ENCODE results near the gene ZNF580. TPM values are rescaled to one million over a fixed set of nuclear protein-coding genes. Genes with fewer than 3 reads are reported as not detected.

The ZNF580 gene
- polyA plus RNA-seq, 3 donors, result 35.1 to 61.9 (median 53.0) TPM

DNA sequence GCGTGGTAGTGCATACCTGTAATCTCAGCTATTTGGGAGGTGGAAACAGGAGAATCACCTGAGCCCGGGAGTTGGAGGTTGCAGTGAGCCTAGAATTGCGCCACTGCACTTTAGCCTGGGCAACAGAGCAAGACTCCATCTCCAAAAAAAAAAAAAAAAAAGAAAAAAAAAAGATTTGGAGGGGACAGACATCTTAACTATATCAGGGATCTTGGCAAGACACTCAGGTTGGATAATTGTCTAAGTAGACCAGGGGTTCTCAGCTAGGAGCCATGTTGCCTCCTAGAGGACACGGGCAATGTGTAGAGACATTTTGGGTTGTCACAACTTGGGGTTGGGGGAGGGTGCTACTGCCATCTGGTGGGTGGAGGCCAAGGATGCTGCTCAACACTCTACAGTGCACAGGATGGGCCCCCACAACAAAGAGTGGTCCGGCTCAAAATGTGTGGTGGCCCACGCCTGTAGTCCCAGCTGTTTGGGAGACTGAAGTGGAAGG lies 1.9 kb upstream of the ZNF580 start:
- DNase-seq (ENCODE audit: extremely low read depth in 1 of 11, low read depth in 9 of 11, low spot score in 4 of 11), result no peak

DNA sequence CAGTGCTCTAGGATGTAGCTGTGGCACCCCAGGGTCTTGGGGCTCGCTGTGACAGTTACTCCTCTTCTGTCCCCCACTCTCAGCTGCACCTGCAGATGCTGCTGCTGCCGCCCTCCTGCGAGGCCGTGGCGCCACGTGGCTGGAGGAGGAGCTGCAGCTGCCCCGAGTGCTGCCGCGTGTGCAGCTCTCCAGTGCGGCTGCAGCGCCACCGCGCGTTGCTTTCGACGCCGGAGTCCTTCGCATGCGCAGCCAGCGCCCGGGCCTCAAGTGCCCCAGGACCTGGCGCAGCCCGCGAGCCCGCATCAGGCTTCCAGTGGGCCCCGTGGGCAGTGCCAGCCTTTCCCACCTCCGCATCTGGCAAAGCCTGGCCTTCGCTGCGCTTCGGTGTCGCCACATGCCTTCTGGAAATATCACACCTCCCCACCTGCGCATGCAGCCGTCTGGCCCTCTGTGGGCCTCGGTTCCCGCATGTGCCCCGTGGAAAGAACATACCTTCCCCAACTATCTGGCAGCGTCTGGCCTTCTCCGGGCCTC lies 692 bp upstream of the ZNF580 start:
- peak in 3 of 11 donors; percentile 57 for DNase-seq (ENCODE audit: extremely low read depth in 1 of 11, low read depth in 9 of 11, low spot score in 4 of 11)

DNA sequence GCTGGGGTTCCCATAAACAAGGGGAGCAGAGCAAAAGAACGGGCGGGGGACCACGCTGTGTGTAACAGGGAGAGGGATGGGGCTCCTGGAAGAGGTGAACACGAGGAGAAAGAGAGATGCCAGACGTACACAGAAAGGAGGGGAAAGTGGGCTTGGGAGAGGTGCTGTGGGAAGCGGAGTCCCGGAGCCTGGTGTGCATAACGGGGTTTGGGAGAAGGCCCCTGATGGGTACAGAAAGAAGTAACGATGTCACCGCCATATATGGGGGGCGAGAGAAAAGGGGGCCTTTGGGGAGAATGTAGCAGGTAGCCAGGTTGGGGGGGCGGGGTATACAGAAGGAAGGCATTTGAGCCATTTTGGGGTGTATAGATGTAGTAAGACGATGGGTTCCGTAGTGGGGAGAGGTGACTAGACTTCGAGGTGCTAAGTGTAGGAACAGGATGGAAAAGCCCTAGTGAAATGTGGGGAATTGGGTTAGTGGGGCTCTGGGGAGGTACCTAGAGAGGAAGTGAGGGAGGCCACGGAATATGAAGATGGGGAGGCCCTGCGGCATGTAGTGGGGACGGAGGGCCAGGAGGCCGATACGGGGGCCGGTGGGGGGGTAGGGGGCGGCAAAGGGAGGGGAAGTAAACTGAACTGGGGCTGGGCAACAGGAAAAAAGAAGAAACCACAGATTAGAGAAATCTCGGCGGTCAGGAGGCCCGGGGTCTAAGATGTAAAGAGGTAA lies 787 bp downstream of the ZNF580 start:
- no peak for DNase-seq (ENCODE audit: extremely low read depth in 1 of 11, low read depth in 9 of 11, low spot score in 4 of 11)

DNA sequence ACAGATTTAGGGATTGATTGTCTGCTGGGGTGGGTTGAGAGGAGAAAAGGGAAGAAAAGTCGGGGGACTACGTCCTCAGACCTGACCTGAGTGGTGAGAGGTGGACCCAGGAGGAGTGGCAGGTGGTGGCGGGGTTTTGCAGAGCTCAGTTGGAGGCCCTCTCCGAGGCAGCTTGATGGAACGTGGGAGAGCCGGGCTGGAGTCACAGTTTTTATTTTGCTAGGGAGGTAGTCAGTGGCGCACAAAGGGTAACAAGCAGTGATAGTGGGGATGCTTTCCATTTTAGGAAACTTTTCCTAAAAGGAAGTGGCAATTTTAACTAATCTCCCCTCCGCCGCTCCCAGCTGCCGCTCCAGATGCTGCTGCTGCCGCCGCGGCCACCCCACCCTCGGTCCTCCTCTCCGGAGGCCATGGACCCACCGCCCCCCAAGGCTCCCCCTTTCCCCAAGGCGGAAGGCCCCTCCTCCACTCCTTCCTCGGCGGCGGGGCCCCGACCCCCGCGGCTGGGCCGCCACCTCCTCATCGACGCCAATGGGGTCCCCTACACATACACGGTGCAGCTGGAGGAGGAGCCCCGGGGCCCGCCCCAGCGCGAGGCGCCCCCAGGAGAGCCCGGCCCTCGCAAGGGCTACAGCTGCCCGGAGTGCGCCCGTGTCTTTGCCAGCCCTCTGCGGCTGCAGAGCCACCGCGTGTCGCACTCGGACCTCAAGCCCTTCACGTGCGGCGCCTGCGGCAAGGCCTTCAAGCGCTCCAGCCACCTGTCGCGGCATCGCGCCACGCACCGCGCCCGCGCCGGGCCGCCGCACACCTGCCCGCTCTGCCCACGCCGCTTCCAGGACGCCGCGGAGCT lies 1.6 kb downstream of the ZNF580 start:
- DNase-seq (ENCODE audit: extremely low read depth in 1 of 11, low read depth in 9 of 11, low spot score in 4 of 11), result no peak

DNA sequence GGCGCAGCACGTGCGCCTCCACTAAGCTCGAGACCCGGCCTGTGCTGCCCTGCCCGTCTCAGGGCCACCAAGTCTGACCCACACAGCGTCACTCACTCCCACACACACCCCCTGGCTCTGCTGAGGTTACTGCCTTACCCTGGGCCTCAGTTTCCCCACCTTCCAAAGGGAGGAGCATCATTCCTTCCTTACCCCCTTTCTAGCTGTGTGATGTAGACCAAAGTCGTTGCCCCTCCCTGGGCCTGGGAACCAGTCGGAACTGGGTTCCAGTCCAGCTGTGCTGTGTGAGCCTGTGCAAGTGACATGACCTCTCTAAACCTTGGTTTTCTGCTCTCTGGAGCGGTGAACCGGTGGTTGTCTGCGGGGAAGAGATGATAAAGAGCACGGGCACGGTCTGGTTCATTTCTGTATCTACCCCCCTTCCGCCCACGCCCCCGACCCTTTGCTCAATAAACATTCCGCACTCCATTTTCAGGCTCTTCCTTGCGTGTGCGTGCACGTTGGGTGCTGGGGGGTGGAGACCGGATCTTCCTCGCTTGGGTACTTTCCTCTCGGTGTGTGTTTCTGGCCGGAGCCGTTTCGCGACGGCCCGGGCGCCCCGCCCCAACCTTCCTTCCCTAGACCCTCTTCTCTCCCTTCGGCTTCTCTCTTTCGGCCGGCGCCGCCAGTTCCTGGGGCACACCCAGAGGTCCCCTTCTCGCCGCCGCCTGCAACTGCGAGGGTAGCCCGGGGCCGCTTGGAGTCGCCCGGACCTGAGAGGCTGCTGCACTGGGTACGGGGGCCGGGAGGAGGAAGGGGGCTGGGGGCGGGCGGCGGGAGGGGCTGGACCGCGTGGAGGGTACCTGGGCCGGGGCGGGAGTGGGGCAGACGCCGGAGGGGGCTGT lies 2.4 kb downstream of the ZNF580 start, which contains the start of gene ZNF581:
Gene ZNF581 (plus strand): TSS at position 647 of the 884 bp plus-strand sequence. CDS start 923 bp downstream, outside the sequence.
- DNase-seq (ENCODE audit: extremely low read depth in 1 of 11, low read depth in 9 of 11, low spot score in 4 of 11), result peak in 3 of 11 donors; percentile 54 to 65 (median 62)

DNA sequence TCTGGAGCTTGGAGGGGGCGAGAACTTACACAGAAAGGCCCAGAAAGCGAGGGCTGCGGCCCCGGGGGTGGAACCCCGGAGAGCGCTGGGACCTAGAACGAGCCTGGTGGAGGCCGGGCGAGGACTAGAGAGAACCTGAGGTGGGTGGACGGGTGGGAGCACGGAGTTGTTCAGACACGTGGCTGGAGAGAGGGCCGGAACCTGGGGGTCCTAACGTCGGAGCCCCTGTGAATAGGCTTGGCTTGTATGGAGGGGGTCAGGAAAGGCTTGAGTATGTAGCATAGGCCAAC lies 3.0 kb downstream of the ZNF580 start:
- DNase-seq (ENCODE audit: extremely low read depth in 1 of 11, low read depth in 9 of 11, low spot score in 4 of 11), result no peak

DNA sequence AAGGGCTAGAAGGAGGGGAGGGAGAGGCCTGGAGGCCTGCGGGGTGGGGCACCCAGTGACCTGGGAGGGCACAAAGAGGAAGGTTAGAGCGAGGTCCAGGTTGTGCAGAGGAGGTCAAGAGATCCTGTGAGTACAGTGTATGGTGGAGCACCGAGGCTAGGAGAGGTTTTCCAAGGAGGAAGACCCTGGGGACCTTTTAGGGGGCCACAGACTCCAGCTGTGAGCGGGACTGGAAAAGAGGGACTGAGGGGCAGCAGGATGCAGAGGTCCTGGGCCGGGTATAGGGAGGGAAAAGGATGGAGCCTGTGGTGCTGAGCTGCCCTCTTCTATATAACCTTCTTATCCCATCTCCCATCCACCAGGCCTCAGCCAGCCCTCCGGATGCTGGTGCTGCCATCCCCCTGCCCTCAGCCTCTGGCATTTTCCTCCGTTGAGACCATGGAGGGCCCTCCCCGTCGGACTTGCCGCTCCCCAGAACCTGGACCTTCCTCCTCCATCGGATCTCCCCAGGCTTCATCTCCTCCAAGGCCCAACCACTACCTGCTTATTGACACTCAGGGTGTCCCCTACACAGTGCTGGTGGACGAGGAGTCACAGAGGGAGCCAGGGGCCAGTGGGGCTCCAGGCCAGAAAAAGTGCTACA lies 3.5 kb downstream of the ZNF580 start:
- DNase-seq (ENCODE audit: extremely low read depth in 1 of 11, low read depth in 9 of 11, low spot score in 4 of 11), result no peak

DNA sequence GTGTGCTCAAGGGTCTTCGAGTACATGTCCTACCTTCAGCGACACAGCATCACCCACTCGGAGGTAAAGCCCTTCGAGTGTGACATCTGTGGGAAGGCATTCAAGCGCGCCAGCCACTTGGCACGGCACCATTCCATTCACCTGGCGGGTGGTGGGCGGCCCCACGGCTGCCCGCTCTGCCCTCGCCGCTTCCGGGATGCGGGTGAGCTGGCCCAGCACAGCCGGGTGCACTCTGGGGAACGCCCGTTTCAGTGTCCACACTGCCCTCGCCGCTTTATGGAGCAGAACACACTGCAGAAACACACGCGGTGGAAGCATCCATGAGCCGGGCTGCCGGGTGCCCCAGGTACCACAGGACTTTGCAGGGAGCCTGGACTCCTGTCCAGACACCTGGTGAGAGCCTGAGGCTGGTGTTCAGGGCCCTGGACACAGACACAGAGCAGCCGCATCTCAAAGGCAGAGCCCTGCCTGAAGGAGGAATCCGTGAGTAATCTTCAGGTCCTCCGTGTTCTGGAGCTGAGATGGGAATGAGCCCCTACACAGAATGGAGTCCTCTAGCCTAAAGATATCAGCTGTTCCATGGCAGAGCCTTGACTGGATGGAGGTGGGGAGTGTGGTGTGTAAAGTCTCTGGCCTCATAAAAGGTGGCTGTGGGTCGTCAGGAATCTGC lies 4.2 kb downstream of the ZNF580 start:
- no peak for DNase-seq (ENCODE audit: extremely low read depth in 1 of 11, low read depth in 9 of 11, low spot score in 4 of 11)

DNA sequence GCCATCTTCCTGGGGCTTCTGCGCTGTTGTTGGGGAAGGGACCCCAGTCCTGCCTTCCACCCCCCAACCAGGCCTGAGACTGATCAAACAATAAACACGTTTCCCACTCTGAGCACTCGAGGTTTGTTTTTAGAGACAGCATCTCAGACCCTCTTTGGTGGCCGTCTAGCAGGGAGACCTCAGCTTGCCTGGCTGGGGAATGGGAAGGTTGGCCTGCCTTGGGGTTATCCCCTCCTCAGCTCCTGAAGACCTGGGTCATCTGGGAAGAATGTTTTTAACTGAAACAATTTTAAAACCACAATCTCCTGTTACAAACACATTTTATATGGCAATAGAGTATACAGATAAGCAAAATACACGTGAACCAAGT lies 4.7 kb downstream of the ZNF580 start:
- DNase-seq (ENCODE audit: extremely low read depth in 1 of 11, low read depth in 9 of 11, low spot score in 4 of 11), result no peak

DNA sequence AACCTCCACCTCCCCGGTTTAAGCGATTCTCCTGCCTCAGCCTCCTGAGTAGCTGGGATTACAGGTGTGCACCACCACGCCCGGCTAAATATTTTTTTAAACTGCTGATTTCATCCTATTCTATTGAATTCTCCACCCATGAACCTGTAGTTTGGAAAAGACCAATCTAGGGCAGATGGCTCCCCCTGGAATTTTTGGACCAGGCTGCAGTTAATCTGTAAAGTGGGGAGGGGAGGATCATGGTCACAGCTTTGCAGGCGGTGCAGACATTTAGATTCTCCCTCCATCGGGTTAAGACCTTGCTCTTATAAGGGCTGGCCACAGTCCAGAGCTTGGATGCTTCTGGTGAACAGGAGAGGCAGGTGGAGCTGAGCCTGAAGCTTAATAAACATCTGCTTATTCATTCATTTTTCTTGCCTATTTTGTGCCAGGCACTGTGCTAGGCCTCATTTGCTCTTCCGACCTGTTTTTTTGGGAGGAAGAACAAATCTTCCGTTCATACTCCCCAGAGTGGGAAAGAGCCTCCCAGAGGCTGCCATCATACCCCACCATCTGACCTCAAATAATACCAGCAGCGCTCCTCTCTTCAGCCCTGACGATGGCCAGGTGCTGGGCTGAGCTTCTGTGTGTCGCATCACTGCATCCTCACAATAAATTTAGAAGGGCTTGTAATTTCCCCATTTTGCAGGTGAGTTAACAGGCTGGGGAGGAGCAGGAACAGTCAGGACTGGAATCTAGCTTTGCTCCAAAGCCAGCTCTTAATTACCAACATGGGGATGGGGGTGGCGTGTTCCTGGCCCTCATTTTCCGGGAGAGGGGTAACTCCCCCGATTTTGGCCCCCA lies 6.3 kb downstream of the ZNF580 start:
- DNase-seq (ENCODE audit: extremely low read depth in 1 of 11, low read depth in 9 of 11, low spot score in 4 of 11), result no peak

DNA sequence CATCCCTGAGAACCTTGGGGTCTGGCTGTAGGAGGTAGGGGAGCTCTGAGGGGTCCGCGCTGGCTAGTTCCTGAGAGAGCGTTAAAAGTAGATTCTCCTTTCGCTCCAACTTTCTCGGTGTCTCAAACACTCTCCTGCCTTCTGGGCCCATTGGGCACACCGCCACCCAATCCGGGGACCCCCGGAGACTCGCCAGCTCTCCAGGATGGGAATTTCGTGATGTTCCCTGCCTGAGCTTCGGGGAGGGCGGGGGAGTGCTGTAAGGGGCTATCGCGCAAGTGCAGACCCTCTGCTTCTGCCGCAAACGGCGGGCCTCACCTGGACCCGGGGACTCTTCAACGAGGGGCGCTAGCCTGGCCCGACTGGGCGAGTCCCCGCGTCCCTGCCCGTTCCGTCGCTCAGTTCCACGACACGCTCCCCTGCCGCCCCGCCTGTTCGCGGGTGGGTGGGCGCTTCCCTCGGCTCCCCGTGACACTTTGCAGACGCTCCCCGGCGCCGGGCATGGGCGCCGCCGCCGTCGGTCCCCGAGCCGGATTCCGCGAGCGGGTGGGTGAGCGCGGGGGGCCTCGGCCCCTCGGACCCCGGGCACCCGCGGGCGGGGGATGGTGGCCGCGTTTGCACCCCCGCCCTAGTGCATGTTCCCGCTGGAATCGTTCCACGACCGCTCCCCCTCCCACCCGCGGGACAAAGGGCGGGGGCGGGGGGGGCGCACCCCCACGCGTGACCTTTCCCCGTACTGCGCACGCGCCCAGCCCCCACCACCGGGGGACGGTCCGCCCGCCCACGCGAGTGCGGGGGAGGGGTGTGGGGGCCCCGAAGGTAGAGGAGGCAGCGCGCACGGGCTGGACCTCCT lies 7.2 kb downstream of the ZNF580 start, which contains the start of gene CCDC106:
Gene CCDC106 (plus strand): TSS at position 481 of the 853 bp plus-strand sequence. CDS start 835 bp downstream, outside the sequence.
- peak in 5 of 11 donors; percentile 59 to 79 (median 74) for DNase-seq (ENCODE audit: extremely low read depth in 1 of 11, low read depth in 9 of 11, low spot score in 4 of 11)

DNA sequence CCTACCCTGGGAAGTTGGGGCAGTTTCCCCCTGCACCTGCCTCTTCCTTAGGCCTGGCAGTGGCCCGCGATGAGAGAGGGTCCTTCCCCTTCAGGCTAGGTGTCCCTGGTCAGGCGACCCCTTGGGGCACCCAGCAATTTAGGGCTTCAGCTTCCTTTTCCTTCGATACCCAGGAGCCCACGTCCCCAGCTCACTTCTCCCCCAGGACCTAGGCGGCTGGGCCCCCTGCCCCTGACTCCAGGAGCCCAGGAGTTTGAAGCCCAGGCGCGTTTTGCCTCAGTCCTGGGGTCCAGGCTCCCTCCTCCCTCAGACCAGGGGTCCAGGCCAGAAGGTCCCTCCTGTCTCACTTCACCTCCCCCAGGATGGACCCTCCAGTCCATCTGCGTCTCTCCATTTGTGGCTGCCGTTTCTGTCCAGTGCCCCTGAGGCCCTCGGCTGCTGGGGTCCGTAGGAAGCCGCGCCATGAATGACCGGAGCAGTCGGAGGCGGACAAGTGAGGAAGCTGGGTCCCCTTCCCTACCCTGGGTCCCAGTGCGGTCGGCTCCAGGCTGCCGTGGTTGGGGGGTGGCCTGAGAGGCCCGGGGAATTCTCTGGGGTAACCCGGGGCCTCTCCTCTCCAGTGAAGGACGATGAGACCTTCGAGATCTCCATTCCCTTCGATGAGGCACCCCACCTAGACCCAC lies 7.9 kb downstream of the ZNF580 start:
- DNase-seq (ENCODE audit: extremely low read depth in 1 of 11, low read depth in 9 of 11, low spot score in 4 of 11), result no peak

DNA sequence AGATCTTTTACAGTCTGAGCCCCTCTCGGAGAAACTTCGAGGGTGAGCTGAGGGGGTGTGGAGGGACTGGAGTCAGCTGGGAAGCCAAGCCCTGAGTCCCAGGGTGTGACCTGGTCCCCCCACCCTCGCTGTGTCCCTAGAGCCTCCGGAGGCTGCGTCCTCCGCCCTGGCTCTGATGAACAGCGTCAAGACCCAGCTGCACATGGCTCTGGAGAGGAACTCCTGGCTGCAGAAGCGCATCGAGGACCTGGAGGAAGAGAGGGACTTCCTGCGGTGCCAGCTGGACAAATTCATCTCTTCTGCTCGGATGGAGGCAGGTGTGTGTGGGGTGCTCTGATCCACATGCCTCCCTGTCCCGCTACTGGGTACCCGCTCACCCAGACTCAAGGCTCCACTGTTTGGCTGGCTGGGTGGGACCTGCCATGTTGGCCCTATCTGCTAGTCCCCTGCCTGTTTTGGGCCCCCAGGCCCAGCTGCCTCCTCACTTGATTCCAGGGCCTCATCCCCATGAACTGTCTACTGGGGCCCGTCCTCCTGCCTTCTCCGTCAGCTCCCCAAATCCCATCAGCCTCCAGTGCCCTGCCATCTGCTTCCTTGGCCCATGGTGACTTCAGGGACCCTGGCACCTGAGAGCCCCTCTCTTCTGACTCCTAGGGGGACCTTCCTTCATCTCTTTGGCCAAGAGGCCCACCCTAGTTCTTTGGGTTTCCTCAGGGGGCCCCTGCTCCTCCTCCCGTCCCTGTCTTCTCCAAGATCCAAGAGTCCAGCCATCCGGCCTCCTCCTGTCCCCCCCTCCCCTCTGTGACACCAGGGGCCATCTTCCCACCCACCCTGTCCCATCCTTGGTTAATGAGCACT lies 8.7 kb downstream of the ZNF580 start:
- DNase-seq (ENCODE audit: extremely low read depth in 1 of 11, low read depth in 9 of 11, low spot score in 4 of 11), result no peak

DNA sequence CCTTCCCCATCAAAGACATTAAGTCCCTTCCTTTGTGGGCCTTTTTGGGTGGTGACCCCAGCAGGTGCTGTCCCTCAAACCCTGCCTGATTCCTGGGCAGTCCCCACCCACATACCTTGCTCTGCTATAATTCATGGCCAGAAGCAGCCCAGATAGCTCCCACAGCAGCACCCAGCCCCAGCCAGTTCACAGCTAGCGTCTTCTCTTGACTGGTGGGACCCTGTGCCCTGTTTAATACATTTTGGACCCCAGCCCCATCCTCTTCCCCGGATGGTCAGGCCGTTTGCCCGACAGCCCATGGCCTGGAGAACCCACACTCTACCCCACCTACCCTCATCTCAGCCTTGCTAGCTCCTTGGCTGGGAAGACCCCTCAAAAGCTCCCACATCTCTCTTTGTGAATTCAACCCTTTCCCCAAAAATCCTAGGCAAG lies 9.3 kb downstream of the ZNF580 start:
- DNase-seq (ENCODE audit: extremely low read depth in 1 of 11, low read depth in 9 of 11, low spot score in 4 of 11), result no peak

Measured in renal cortex interstitium (tissue), 11 donors.